GM10266 (cell line): ENCODE measurements around the gene CAPN10.

Experiments
- DNase-seq: peaks from one replicate; pipeline ENCODE4 v3.0.0; 2012; ENCODE audit errors: extremely low spot score
- CTCF ChIP-seq: IDR thresholded peaks from 2 replicates; pipeline ENCODE4 v1.5.1; 2012; ENCODE audit warnings: mild to moderate bottlenecking, low read depth; ENCODE audit not compliant: control insufficient read depth, insufficient read depth; ENCODE audit errors: missing control alignments

CAPN10 gene

GRCh38 chr2:240582781-240583180, 3.8 kb upstream of the CAPN10 start:
- no peak for DNase-seq

GRCh38 chr2:240583774-240584173, 2.8 kb upstream of the CAPN10 start:
- TF ChIP-seq CTCF: no peak

More at GRCh38 chr2:240582781-240583180, 3.8 kb upstream of the CAPN10 start:
- TF ChIP-seq CTCF: no peak

GRCh38 chr2:240584486-240585031, 2.0 kb upstream of the CAPN10 start:
- DNase-seq: peak; percentile 84
- TF ChIP-seq CTCF: no peak

More at GRCh38 chr2:240583774-240584173, 2.8 kb upstream of the CAPN10 start:
- DNase-seq: no peak

GRCh38 chr2:240585101-240585500, 1.4 kb upstream of the CAPN10 start:
- DNase-seq: peak; percentile 44
- no peak for TF ChIP-seq CTCF

GRCh38 chr2:240585681-240586197, 795 bp upstream of the CAPN10 start:
- DNase-seq: no peak
- no peak for TF ChIP-seq CTCF

- DNase-seq: peak; percentile 62
- no peak for TF ChIP-seq CTCF
Observed at GRCh38 chr2:240586919-240587800, 626 bp downstream of the CAPN10 start.

GRCh38 chr2:240588006-240588655, 1.6 kb downstream of the CAPN10 start:
- no peak for TF ChIP-seq CTCF

More at GRCh38 chr2:240588006-240588655, 1.6 kb downstream of the CAPN10 start:
- DNase-seq: no peak
